GM21576 (cell line): ENCODE measurements around the gene APOL1.
"Not testable (repeated sequence)": the region's sequence is repeated elsewhere in the genome, so short reads cannot be mapped to it uniquely, and the experiment has no call there.

Experiments
- ATAC-seq: cut with Tn5 transposase; IDR thresholded peaks from one replicate; pipeline ENCODE4 v1.9.1; 2021; ENCODE audit warnings: mild to moderate bottlenecking, moderate library complexity; ENCODE audit not compliant: unreplicated experiment

The APOL1 gene

DNA sequence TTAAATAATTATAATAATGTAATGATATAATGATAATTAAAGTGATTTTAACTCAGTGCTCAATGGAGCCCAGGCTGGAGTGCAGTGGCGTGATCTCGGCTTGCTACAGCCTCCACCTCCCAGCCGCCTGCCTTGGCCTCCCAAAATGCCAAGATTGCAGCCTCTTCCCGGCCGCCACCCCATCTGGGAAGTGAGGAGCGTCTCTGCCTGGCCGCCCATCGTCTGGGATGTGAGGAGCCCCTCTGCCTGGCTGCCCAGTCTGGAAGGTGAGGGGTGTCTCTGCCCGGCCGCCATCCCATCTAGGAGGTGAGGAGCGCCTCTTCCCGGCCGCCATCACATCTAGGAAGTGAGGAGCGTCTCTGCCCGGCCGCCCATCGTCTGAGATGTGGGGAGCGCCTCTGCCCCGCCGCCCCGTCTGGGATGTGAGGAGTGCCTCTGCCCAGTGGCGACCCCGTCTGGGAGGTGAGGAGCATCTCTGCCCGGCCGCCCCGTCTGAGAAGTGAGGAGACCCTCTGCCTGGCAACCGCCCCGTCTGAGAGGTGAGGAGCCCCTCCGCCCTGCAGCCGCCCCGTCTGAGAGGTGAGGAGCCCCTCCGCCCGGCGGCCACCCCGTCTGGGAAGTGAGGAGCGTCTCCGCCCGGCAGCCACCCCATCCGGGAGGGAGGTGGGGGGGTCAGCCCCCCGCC is 37.6 kb downstream of the APOL1 start:
- not testable (repeated sequence) for ATAC-seq

DNA sequence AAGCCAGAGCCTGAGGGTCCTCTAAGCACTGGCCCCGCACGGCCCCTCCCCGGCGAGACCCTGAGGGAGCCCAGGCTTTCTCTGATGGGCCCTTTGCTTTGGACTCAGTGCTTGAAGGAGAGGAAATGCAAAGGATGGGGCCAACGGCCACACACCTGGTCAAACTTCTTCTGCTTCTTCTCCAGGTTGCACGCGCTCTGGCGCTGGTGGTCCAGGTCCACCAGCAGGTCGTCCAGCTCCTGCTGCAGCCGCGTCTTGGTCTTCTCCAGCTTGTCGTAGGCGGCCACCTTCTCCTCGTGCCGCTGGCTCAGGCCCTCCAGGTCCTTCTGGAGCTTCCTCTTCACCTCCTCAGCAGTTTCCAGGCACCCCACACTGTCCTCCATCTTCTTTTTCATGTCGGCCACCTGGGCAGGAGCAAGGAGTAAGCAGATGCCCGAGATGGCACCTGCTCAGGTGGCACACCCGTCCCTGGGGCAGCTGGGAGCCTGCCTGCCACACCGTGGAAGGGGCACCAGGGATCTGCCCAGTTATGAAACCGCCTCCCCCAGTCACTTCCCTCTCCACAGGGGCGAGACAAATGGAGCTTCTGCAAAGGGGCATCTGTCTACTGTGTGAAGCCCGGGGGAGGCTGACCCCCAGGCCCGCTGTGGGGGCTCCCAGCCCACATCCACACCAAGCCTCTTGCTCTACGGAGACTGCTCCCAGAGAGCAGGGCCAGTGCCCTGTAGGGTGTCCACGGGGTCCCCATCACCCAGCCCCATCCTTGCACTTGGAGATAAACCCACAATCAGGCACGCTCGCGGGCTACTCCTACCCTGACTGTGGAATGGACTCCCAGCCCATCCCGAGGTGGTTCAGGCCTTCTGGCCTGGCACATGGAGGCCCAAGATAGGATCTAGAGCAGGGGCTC is 39.2 kb downstream of the APOL1 start:
- ATAC-seq: no peak

- no peak for ATAC-seq
Observed at GRCh38 chr22:36292823-36293530, 40.0 kb downstream of the APOL1 start.

DNA sequence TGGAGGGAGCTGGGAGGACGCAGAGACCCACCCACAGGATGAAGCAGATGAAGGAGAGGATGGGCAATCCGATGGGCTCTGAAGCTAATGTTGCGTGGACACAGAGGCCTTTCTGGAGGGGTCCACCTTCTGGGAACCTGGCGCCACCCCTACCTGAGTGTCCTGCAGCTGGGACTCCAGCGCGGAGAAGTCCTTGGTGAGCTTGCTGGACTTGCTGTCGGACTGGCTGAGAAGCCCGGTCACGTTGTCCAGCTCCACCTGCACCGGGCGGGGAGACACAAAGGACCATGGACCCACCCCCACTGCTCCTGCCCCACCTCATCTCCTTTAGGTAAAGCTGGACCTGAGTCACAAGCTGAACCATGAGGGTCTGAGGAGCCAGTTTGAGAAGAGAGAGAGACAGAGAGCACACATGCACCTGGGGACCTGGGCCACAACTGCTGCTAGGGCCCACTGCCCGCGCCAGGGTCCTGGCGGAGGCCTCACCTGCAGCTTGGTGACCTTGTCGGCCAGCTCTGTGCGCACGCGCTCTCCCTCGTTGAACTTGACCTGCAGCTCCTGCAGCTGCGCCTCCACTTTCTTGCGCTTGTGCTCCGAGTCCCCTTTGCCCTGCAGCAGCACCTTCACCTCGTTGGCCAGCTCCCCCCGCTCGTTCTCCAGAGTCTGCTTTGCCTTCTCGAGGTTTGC is 40.8 kb downstream of the APOL1 start:
- no peak for ATAC-seq

GRCh38 chr22:36294293-36294620 is 41.3 kb downstream of the APOL1 start:
- ATAC-seq: no peak

DNA sequence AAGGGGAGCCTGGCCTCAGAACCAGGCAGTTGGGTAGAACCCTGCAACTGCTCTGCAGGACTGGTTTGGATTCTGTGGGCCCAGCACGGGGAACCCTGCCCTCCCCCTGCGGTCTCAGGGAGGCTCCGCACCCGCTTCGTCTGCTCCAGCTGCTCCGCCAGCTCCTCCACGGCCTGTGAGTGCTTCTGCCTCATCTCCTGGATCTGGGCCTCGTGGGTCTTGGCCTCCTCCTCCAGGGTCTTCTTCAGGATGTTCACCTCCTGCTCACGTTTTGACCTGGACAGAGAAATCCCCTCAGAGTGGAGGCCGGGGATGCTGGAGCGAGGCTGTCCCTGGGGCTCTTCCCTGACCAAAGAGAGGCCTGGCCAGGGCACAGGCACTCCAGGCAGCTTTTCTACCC is 41.9 kb downstream of the APOL1 start:
- no peak for ATAC-seq

DNA sequence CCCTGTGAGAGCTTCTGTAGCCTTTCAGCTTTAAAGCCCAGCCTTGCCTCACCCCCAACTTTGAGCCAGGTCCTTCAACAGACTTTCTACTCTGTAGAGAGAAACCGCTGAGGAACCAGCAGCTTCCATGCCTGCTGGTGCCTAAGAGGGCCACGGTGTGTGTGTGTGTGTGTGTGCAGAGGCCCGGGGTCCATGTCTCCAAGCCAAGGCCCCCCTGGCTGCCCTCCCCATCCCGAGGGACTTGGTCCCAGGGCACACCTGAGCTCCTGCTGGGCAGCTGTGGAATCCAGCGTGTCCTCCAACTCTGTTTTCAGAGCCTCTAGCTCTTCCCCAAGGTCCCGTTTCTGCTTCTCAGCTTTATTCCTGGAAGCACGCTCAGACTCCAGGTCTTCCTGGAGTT is 42.3 kb downstream of the APOL1 start:
- no peak for ATAC-seq

- ATAC-seq: no peak
Observed at GRCh38 chr22:36296690-36297089, 43.8 kb downstream of the APOL1 start.

DNA sequence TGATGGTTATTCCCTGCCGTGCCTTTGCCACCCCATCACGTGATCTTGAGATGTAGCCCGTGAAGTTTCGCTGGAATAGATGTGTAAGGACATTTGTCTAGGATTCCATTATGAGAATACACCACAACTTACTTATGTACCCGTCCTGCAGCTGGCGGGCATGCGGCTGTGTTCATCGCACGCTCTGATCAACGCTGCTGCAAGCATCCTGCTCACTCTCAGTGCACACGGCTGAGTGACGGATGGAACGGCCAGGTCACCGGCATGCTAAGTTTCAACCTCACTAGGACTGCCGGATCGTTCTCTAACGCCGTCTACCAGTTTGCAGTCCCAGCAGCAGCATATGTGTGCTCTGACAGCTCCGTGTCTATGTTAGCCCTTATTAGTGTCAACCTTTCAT is 44.6 kb downstream of the APOL1 start:
- ATAC-seq: no peak

GRCh38 chr22:36298118-36298517 is 45.2 kb downstream of the APOL1 start:
- no peak for ATAC-seq

- ATAC-seq: no peak
Observed at GRCh38 chr22:36298601-36299000, 45.7 kb downstream of the APOL1 start.

DNA sequence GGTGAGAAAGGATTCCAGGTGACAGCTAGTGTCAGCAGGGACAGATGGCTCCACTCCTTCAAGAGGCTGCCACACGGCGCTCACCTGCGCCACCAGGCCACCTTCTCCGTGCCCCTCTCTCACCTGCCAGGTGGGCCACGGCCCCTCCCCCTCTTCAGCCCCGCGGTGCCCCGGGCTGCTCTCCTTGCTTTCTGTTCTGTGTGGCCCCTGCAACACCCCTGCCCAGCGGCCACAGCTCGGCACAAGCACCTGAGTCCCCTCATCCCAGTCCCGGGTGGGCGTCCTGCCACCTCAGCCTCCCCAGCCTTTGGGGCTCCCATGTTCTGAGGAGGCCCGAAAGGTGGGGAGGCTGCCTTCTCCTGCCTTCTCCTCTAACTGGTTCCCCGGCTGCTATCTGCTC is 46.4 kb downstream of the APOL1 start:
- no peak for ATAC-seq

DNA sequence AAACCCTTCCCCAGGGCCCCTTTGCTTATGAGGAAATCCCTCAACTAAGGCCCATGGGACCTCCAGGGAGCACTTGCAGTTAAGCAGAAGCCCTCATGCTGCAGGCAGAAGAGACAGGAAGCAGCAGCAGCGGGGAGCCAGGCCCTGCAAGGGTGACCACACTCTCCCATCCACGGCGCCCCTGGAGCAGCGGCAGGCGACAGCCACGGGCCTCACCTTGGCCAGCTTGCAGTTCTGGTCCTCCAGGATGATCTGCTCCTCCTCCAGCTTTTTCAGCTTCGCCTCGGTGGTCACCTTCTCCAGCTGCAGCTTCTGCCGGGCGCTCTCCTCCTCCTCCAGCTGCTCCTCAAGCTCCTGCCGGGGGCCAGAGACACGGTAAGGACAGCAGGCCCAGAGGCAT is 47.0 kb downstream of the APOL1 start:
- no peak for ATAC-seq

DNA sequence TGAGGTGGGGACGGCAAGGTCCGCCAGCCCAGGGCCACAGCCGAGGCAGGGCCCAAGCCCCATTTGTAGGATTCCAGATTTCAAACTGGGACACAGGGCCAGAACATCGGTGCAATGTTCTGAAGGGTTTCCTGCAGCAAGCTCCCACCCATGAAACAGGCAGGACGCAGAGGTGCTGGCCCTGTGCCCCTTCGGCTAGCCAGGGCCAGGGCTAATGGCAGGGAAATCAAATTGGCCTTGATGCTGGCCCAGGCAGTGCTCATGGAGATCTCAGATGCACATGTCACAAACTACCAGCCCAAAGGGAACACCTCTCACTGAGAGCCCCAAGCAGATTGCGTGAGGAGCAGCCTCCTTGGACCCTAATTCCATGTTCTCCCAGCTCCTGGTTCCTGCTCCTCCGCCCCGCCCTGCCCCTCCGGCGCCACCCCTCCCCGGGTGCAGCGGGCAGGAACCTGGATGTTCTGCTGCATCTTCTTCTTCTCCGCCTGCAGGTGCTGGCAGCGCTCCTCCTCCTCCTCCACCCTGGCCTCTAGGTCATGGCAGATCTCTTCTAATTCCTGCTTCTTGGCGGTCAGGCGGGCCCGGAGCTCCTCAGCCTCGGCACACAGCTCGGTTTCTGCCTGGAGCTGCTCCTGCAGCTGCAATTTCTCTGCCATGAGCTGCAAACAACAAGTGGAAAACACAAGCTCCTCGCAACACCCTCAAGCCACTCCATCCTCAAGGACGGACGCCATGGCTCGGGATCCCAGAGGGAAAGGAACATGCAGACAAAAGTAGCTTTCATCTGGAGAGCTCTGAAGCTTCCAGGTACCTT is 47.7 kb downstream of the APOL1 start:
- no peak for ATAC-seq

- ATAC-seq: no peak
Observed at GRCh38 chr22:36301384-36301828, 48.5 kb downstream of the APOL1 start.

- no peak for ATAC-seq
Observed at GRCh38 chr22:36301851-36302250, 48.9 kb downstream of the APOL1 start.

DNA sequence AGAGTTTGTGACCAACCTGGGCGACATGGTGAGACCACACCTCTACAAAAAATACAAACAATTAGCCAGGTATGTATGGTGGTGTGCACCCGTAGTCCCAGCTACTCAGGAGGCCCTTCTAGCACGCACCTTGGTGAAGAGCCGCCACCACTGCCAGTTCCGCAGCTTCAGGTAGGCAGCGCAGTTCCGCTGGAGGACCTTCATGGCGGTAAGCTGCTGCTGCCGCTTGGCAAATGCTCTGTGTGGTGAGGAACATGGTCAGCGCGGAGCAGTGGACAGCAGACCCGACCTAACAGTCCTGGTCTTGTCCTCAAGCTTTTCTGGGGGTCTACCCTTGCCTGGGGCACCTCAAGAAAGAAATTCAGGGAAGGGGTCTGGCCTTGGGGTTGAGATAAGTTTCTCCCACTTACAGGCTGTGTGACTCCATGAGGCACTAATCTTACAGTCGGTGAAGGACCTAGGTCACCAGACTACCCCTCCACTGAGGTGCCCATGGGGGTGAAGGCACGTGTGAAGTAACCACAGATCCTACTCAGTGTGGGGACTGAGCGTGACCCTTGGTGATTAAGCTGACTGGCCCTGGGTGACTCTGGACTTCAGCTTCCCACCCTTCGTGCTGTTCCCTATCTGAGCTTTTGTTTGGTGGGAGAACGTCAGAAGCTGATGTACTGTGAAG is 49.6 kb downstream of the APOL1 start:
- no peak for ATAC-seq

- no peak for ATAC-seq
Observed at GRCh38 chr22:36303115-36303467, 50.2 kb downstream of the APOL1 start.

- no peak for ATAC-seq
Observed at GRCh38 chr22:36303874-36304273, 50.9 kb downstream of the APOL1 start.

- no peak for ATAC-seq
Observed at GRCh38 chr22:36304429-36304828, 51.5 kb downstream of the APOL1 start.
